NCI-H510A (cell line): ENCODE data around the gene SETD3.

Source experiments
- DNase-seq: peaks from one replicate; lab custom pipeline; 2025; lab: John Stamatoyannopoulos, UW

The SETD3 gene

GRCh38 chr14:99479906-99480869, at the start of gene SETD3:
Gene SETD3 (minus strand): TSS chr14:99480859. CDS start chr14:99465805, 15,054 bp downstream.
- no peak for DNase-seq

- no peak for DNase-seq
Measured at GRCh38 chr14:99529899-99530298, 49.2 kb upstream of the SETD3 start.

GRCh38 chr14:99527427-99528076, 46.9 kb upstream of the SETD3 start:
- DNase-seq: no peak

GRCh38 chr14:99527026-99527425, 46.4 kb upstream of the SETD3 start:
- no peak for DNase-seq

GRCh38 chr14:99525699-99526080, 45.0 kb upstream of the SETD3 start:
- DNase-seq: no peak

GRCh38 chr14:99524804-99525698, 44.4 kb upstream of the SETD3 start:
- DNase-seq: no peak

- DNase-seq: no peak
Measured at GRCh38 chr14:99524091-99524661, 43.5 kb upstream of the SETD3 start.

GRCh38 chr14:99523704-99524055, 43.0 kb upstream of the SETD3 start:
- DNase-seq: no peak

GRCh38 chr14:99522934-99523703, 42.5 kb upstream of the SETD3 start:
- DNase-seq: no peak

- peak; percentile 32 for DNase-seq
Measured at GRCh38 chr14:99522457-99522891, 41.8 kb upstream of the SETD3 start.

- DNase-seq: no peak
Measured at GRCh38 chr14:99522025-99522401, 41.4 kb upstream of the SETD3 start.

GRCh38 chr14:99521176-99522024, 40.7 kb upstream of the SETD3 start:
- DNase-seq: no peak

GRCh38 chr14:99520571-99521081, 40.0 kb upstream of the SETD3 start:
- no peak for DNase-seq

- DNase-seq: no peak
Measured at GRCh38 chr14:99519931-99520421, 39.3 kb upstream of the SETD3 start.

GRCh38 chr14:99519347-99519881, 38.8 kb upstream of the SETD3 start:
- no peak for DNase-seq

GRCh38 chr14:99518441-99519346, 38.0 kb upstream of the SETD3 start:
- peak; percentile 28 for DNase-seq

- no peak for DNase-seq
Measured at GRCh38 chr14:99517643-99518381, 37.2 kb upstream of the SETD3 start.
